ENCODE data around the gene SYNDIG1.

Gene SYNDIG1

DNA sequence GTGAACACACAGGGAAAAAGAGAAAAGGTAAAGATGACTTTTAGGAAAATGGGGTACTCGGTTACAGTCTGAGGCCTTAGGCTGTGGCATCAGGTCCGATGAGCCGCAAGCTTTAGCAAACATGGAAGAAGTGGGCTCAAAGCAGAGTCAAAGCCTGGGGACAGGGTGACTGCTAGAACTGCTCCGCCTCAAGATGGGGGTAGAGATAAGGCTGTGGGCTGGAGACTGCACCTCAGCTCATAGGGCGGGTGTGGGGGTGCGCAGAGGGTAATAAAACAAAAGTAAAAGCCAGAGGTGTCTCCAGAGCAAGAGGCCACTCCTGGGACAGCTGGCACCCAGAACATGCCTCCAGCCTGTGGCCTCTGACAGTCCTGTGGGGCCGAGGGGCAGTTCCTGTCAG lies 21.3 kb upstream of the SYNDIG1 start:
- DNase-seq (ENCODE audit: low read depth) = no peak

DNA sequence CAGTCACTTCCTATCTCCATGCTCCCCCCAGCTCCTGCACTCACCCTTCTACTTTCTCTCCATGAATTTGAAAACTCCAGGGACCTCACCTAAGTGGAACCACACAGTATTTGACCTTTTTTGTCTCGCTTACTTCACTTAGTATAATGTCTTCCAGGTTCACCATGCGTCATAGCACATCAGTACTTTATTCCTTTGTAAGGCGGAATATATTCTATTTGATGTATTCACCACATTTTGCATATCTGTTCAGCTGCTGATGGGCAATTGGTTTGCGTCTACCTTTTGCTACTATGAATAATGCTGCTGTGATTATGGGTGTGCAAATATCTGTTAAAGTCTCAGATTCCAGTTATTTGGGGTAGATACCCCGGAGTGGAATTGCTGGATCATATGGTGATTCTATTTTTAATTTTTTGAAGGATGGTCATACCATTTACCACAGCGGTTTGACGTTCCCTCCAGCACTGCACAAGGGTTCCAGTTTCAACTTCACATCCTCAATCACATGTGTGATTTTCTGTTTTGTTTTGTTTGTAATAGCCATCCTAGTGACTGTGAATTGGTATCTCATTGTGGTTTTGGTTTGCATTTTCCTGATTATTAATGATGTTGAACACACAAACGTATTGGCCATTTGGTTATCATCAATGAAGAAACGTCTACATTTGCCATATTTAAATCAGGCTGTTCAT lies 20.3 kb upstream of the SYNDIG1 start:
- DNase-seq (ENCODE audit: low read depth) = no peak

- no peak for DNase-seq (ENCODE audit: low read depth)
These were observed 19.3 kb upstream of the SYNDIG1 start for GRCh38 chr20:24450177-24450576.

- DNase-seq (ENCODE audit: low read depth) = no peak
These were observed 18.6 kb upstream of the SYNDIG1 start for GRCh38 chr20:24450624-24451376.

DNA sequence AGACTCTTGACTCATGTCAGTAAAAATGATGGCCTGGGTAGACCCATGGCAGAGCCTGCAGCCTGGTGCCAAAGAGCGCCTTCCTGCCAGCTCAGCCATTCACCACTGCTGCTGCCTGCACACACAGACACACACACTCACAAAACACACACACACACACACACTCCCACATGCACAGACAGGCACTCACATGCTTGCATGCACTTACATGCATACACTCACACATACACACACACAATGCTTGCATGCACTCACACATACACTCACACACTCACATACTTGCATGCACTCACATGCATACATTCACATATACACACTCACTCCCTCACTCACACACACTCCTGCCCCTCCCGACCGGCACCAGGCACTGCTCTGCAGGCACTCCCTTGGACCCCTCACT lies 18.0 kb upstream of the SYNDIG1 start:
- no peak for DNase-seq (ENCODE audit: low read depth)

GRCh38 chr20:24452016-24452415 lies 17.4 kb upstream of the SYNDIG1 start:
- no peak for DNase-seq (ENCODE audit: low read depth)

GRCh38 chr20:24452498-24453127 lies 16.8 kb upstream of the SYNDIG1 start:
- no peak for DNase-seq (ENCODE audit: low read depth)

DNA sequence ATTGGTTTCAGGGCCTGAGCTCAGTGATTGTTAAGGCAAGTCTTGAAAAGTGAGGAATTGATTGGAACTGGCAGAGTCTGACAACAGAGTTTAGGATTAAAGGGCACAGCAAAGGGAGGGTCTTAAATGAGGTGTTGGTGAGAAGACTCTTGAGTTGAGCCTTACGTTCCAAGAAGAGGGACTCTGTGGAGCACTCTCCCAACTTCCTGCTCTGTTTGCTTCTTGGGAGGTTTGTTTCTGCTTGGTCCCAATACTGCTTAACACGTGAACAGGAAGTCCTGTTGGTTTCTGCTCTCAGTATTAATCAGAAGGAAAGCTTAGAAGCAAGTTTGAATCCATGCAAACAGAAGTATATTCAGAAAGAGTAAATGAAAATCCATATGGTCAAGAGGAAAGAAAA lies 15.6 kb upstream of the SYNDIG1 start:
- DNase-seq (ENCODE audit: low read depth) = no peak

GRCh38 chr20:24455081-24455480 lies 14.3 kb upstream of the SYNDIG1 start:
- DNase-seq (ENCODE audit: low read depth) = no peak

DNA sequence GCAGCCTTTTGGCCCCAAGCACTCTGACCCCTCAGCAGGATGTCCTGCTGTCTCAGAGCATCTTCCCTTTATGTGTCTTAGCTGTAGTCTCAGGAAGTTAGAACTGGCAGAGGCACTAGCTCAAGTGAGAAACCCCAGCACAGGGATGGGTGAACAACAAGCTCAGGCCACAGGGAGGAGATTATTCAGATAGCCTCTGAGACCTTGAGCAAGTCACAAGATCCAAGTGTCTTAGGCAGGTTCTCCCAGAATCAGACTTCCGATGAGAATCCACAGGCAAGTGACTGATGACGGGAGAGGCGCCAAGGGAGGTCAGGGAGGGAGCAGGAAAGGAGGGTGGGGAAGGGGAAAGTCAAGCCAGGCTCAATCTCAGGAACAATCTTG lies 13.0 kb upstream of the SYNDIG1 start:
- no peak for DNase-seq (ENCODE audit: low read depth)

- no peak for DNase-seq (ENCODE audit: low read depth)
These were observed 11.0 kb upstream of the SYNDIG1 start for GRCh38 chr20:24458436-24458835.

DNA sequence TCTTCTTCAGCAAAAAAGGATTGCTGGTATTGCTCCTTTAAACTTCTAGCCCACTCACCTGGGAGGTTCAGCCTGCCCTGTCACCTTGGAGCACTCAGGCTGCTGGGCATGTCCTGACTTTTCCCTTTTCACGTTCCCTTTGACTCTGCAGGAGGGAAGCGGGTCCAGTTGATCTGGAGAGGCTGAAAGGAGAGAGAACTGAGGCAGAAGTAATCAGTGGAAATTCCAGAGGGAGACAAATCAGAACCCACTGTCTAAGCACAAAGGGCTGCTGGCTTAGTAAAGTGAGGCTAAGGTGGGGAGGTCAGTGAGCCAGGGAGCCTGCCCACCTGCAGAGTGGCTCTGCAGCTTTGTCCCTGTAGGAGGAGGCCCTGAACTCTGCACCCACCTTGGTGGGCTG lies 9.7 kb upstream of the SYNDIG1 start:
- no peak for DNase-seq (ENCODE audit: low read depth)

DNA sequence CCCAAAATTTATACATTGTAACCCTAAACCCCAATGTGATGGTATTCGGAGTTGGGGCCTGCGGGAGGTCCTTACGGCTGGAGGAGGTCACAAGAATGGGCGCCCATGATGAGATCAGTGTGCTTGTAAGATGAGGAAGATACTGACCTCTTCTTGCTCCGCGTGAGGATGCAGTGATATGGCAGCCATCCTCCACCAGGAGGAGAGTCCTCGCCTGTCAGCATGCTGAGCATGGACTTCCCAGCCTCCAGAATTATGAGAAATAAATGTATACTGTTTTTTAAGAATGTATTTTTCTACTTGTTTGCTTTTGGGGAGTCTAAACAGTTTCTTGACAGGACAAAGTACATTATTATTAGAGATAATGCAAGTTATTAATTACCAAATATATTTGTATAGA lies 8.7 kb upstream of the SYNDIG1 start:
- no peak for DNase-seq (ENCODE audit: low read depth)

DNA sequence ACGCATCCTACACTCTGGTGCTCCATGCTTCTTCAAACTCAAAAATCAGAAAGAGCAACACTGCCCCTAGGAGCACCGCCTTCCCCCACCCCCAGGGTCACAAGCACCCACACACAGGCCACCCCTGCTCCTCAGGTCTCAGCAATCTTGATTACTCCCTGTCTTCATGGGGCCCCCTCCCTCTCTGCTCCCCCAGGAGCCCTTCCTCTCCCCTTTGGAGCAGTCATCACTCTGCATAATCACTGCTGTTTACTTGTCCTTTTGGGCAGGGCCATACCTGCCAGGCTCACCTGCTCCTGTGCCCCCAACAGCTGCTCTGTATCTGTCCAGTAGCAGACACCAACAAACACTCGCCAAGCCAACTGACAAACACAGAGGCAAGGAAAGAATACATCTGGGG lies 7.6 kb upstream of the SYNDIG1 start:
- no peak for DNase-seq (ENCODE audit: low read depth)

GRCh38 chr20:24462460-24463010 lies 6.9 kb upstream of the SYNDIG1 start:
- DNase-seq (ENCODE audit: low read depth) = no peak

DNA sequence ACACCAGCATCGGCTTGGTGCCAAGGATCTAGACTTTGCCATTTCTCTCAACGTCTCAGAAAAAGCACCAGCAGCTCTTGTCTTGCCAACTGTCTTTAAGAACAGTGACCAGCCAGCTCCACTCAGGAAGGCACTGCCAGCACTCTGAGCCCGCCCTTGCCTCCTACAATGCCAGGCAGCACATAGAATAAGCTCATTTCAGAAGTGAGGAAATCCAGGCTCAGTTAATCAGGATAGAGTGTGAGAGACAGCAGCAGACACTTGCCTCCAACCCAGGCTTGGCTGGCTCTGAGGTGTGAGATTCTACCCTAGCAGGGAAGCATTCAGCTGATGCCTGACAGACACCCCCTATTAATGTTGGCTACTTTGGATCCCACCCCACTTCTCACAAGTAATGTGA lies 4.3 kb upstream of the SYNDIG1 start:
- no peak for DNase-seq (ENCODE audit: low read depth)

GRCh38 chr20:24465730-24466129 lies 3.7 kb upstream of the SYNDIG1 start:
- peak; percentile 3 for DNase-seq (ENCODE audit: low read depth)

GRCh38 chr20:24468401-24469115 lies 871 bp upstream of the SYNDIG1 start:
- DNase-seq (ENCODE audit: low read depth) = no peak

DNA sequence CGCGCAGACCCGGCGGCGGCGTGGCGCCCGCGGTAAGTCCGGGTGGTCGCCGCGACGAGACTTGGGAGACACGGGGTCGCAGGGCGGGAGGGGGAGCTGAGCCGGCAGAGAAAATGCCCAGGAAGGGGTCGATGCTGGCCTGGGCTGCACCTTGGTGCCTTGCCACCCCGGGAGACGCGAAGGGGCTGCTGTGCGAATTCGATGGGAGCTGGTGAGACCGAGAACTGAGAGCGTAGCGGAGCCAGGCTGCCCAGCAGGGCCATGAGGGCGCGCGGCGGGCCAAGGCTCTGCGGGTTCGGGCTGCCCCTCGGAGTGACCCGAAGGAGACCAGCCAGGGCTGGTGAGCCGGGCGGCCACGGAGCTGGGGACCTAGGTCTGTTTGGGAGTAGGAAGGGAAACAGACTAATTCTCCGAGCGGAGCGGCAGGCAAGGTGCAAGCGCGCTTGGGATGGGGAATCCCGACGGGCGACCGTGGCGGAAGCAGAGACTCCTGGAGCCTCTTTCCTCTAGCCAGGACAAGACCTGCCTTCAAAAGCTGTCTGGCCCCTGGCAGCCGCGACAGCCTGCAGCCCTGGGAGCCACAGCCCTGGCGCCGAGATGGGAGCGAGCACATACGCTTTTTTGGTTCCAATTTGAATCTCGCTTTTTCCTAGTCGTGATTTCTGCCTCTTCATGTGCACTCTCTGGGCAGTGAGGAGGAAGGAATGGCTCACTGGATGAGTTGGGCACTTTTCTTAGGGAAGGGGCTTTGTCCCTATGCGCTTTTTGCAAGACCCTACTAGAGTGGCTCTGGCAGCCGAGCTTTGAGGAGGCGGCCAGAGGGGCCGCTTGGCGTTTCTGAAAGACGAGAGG lies 691 bp downstream of the SYNDIG1 start:
- DNase-seq (ENCODE audit: low read depth) = no peak

- no peak for DNase-seq (ENCODE audit: low read depth)
These were observed 1.5 kb downstream of the SYNDIG1 start for GRCh38 chr20:24470746-24471582.

DNA sequence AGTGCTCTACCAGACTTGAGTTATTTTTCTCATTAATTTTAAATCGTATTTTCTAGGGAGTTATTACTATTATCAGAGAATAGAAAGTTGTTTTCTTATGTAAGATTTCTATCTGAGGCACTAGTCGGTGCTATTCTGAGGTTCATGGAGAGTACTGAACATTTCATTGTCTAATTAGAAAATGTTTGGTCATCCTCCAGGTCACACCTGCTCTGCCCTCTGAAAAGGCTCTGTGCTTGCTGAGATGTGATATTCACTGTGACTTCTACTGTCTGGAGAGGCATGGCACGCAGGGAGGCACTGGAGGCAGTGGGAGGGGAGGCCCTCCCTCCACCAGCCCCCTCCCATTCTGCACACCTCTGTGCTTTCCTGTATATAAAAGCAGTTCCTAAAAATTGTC lies 3.0 kb downstream of the SYNDIG1 start:
- no peak for DNase-seq (ENCODE audit: low read depth)

Measured in amniotic epithelial cell (primary cell).